ENCODE measurements around the gene UBE4B. TPM values are rescaled to one million over a fixed set of nuclear protein-coding genes. Genes with fewer than 3 reads are reported as not detected.

The UBE4B gene
- polyA plus RNA-seq, 3 donors: 6.0 to 34.6 (median 9.2) TPM

DNA sequence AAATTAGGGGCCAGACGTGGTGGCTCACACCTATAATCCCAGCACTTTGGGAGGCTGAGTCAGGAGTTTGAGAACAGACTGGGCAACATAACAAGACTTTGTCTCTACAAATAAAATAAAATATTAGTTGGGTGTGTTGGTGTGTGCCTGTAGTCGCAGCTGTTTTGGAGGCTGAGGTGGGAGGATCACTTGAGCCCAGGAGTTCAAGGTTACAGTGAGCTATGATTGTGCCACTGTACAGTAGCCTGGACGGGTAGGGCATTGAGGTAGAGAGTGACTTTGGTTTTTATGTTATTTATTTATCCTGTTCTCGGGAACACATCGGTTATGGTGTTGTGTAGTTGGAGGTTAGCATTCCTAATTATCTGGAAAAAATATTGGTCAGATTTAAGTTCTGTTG, 197.1 kb downstream of the UBE4B start:
- Histone ChIP-seq H4K20me1 (ENCODE audit: insufficient read depth, low read length) (peaks cover 91% of the 10 kb centered on the region), H3K79me2 (ENCODE audit: insufficient read depth, low read length) (peaks cover 69% of the 10 kb centered on the region), H3K4me2 (replicated peaks; ENCODE audit: extremely low read depth, low read length, poor library complexity, severe bottlenecking) (no peak overlapping the region), H2AFZ (ENCODE audit: insufficient read depth, low read depth, low read length, poor library complexity, severe bottlenecking) (no peak overlapping the region), H3K27ac (ENCODE audit: low read depth in 1 of 2, low read length in 2 of 2) (no peak overlapping the region), H3K27me3 (ENCODE audit: control insufficient read depth in 2 of 2, insufficient read depth in 2 of 2, low read length in 2 of 2) (no peaks in the 10 kb centered on the region), H3K36me3 (replicated peaks in 1 of 2; ENCODE audit: control insufficient read depth in 1 of 2, insufficient read depth in 2 of 2, low read length in 2 of 2) (peaks cover 3 to 24% of the 10 kb centered on the region in 2 donors), H3K9me3 (replicated peaks in 1 of 2; ENCODE audit: control insufficient read depth in 1 of 2, insufficient read depth in 1 of 2, low read length in 2 of 2) (no peaks in the 10 kb centered on the region), H3K9ac (ENCODE audit: insufficient read depth, low read length, poor library complexity, severe bottlenecking) (no peak overlapping the region), H3K4me1 (ENCODE audit: control insufficient read depth in 1 of 2, insufficient read depth in 2 of 2, low read length in 2 of 2) (no peaks in the 10 kb centered on the region), H3K4me3 (replicated peaks in 1 of 3; ENCODE audit: low read depth in 2 of 3, low read length in 3 of 3) (no peak overlapping the region)
- Mint-ChIP-seq H3K36me3 (peaks cover 4 to 19% of the 10 kb centered on the region in 2 donors), H3K27me3 (ENCODE audit: low read depth in 3 of 3) (peaks cover 0 to 1% (median 0%) of the 10 kb centered on the region in 3 donors), H3K4me1 (peaks cover 3% of the 10 kb centered on the region), H3K9me3 (peaks cover 0 to 3% (median 0%) of the 10 kb centered on the region in 7 donors), H3K4me3 (no peak overlapping the region), H3K27ac (peak overlapping the region in 1 of 7 donors; percentile 8)
- WGBS (ENCODE audit: insufficient coverage): 89% methylated on average over 4 of the region's 5 CpGs
- DNase-seq: no peak
- no peak for TF ChIP-seq CTCF (IDR thresholded peaks at IDR 0.05)
- intact Hi-C loops (cut with micrococcal nuclease): no loop called here

Small RNAs within 50 kb of the gene (small RNA-seq; reads per million reads assigned to genes)
- gene MIR1273D (ENCODE audit: insufficient read length, low read depth) (not detected), gene RNU6-828P (ENCODE audit: insufficient read length, low read depth) (not detected)

Other genes starting within 250 kb of the UBE4B start
- gene CLSTN1, start 209.0 kb upstream of the UBE4B start, polyA plus RNA-seq: 10 to 100 TPM in 1 of 3 donors, 1 to 10 TPM in 2; 5.2 to 25.2 (median 5.3) TPM
- gene CTNNBIP1, start 122.7 kb upstream of the UBE4B start, polyA plus RNA-seq: 10 to 100 TPM; 26.2 to 26.8 (median 26.3) TPM
- 10 to 100 TPM; 11.1 to 32.9 (median 28.2) TPM for gene LZIC, start 89.6 kb upstream of the UBE4B start, polyA plus RNA-seq
- 1 to 10 TPM; 6.8 to 9.9 (median 7.1) TPM for gene NMNAT1, start 89.5 kb upstream of the UBE4B start, polyA plus RNA-seq
- gene RBP7, start 35.7 kb upstream of the UBE4B start, polyA plus RNA-seq: 100 to 1,000 TPM; 116 to 340 (median 306) TPM
- gene KIF1B, start 177.6 kb downstream of the UBE4B start, polyA plus RNA-seq: 1 to 10 TPM; 3.0 to 7.0 (median 3.3) TPM

Measured in CD14-positive monocyte (primary cell).